ENCODE measurements around the gene MAPKAPK2. TPM values are rescaled to one million over a fixed set of nuclear protein-coding genes. Genes with fewer than 3 reads are reported as not detected.

Gene MAPKAPK2
- total and polyA plus RNA-seq, 2 experiments from 2014 or later: 12.8 to 39.4 TPM

GRCh38 chr1:206654828-206655227 lies 29.9 kb upstream of the MAPKAPK2 start:
- H3K27ac ChIP-seq: no peak overlapping the region
- no peaks in the 10 kb centered on the region for H3K79me2 ChIP-seq
- TF ChIP-seq EZH2phosphoT487 (IDR thresholded peaks at IDR 0.05; ENCODE audit: low read depth, severe bottlenecking, unreplicated experiment): no peak
- no peak for TF ChIP-seq EZH2 (IDR thresholded peaks at IDR 0.05; ENCODE audit: borderline replicate concordance)
- TF ChIP-seq CTCF (IDR thresholded peaks at IDR 0.05; ENCODE audit: poor library complexity): no peak
- no peaks in the 10 kb centered on the region for H4K20me1 ChIP-seq (ENCODE audit: insufficient read depth, poor library complexity, severe bottlenecking)
- H3K4me1 ChIP-seq (ENCODE audit: insufficient read depth): no peaks in the 10 kb centered on the region
- H2AFZ ChIP-seq: no peak overlapping the region
- no peaks in the 10 kb centered on the region for H3K9me3 ChIP-seq (ENCODE audit: low read depth)
- 90% methylated on average over 2 of the region's 2 CpGs for WGBS (ENCODE audit: low lambda C conversion rate, missing lambda C conversion rate)
- no peak for DNase-seq (ENCODE audit: low spot score)
- no peaks in the 10 kb centered on the region for H3K27me3 ChIP-seq
- no peaks in the 10 kb centered on the region for H3K36me3 ChIP-seq (replicated peaks; ENCODE audit: insufficient read depth, low read depth)
- H3K9me2 ChIP-seq (replicated peaks; ENCODE audit: insufficient read depth): no peaks in the 10 kb centered on the region
- no peak overlapping the region for H3K4me3 ChIP-seq
- H3K4me2 ChIP-seq: no peak overlapping the region

DNA sequence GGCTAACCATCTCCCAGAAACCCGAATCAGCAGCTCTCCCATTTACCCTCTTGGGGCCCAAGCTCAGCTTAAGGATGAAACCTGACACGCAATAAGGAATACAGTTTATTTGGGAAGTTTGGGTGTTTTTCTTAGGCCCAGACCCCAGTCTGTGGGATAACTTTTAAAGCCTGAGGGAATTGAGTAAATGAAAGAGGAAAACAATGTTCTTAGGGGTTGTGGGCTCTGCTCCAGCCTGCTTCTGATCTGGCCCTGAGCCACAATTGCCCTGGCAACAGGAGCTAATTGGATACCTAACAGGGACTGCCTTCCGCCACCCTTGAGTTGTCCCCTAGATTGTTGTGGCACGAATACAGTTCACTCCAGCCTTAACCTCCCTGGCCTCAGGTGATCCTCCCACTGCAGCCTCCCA lies 29.2 kb upstream of the MAPKAPK2 start:
- no peaks in the 10 kb centered on the region for H3K36me3 ChIP-seq (replicated peaks; ENCODE audit: insufficient read depth, low read depth)
- WGBS (ENCODE audit: low lambda C conversion rate, missing lambda C conversion rate): 73% methylated on average over 4 of the region's 4 CpGs
- no peak overlapping the region for H3K4me2 ChIP-seq
- H3K27ac ChIP-seq: no peak overlapping the region
- H4K20me1 ChIP-seq (ENCODE audit: insufficient read depth, poor library complexity, severe bottlenecking): no peaks in the 10 kb centered on the region
- H3K27me3 ChIP-seq: no peaks in the 10 kb centered on the region
- no peaks in the 10 kb centered on the region for H3K9me3 ChIP-seq (ENCODE audit: low read depth)
- no peak overlapping the region for H2AFZ ChIP-seq
- no peak overlapping the region for H3K4me3 ChIP-seq
- no peak for DNase-seq (ENCODE audit: low spot score)
- no peak for TF ChIP-seq EZH2phosphoT487 (IDR thresholded peaks at IDR 0.05; ENCODE audit: low read depth, severe bottlenecking, unreplicated experiment)
- TF ChIP-seq CTCF (IDR thresholded peaks at IDR 0.05; ENCODE audit: poor library complexity): no peak
- TF ChIP-seq EZH2 (IDR thresholded peaks at IDR 0.05; ENCODE audit: borderline replicate concordance): no peak
- H3K9me2 ChIP-seq (replicated peaks; ENCODE audit: insufficient read depth): no peaks in the 10 kb centered on the region
- H3K4me1 ChIP-seq (ENCODE audit: insufficient read depth): no peaks in the 10 kb centered on the region
- no peaks in the 10 kb centered on the region for H3K79me2 ChIP-seq

DNA sequence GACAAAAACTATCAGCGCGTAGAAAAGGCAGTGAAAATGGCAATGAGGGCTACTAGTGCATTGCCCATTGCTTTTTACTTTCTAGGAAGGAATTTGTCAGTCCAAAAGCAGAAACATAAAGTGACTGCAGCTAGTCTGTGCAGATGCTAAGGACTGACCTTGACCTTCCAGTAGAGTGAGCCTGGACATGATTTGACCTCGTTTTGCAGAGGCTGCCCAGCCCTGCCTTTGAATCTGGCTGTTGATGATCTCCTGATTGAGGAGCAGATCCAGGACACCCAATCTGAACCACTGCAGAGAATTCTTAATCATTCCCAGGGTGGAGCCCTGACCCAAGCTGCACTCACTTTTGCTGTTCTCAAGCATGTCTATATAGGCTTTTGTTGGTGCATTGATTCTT lies 27.8 kb upstream of the MAPKAPK2 start:
- Histone ChIP-seq H3K4me3 (no peak overlapping the region), H4K20me1 (ENCODE audit: insufficient read depth, poor library complexity, severe bottlenecking) (no peaks in the 10 kb centered on the region), H3K4me1 (ENCODE audit: insufficient read depth) (no peaks in the 10 kb centered on the region), H2AFZ (no peak overlapping the region), H3K9me2 (replicated peaks; ENCODE audit: insufficient read depth) (no peaks in the 10 kb centered on the region), H3K4me2 (no peak overlapping the region), H3K79me2 (no peaks in the 10 kb centered on the region), H3K27me3 (peaks cover 5% of the 10 kb centered on the region), H3K27ac (no peak overlapping the region), H3K36me3 (replicated peaks; ENCODE audit: insufficient read depth, low read depth) (no peaks in the 10 kb centered on the region), H3K9me3 (ENCODE audit: low read depth) (no peaks in the 10 kb centered on the region)
- WGBS (ENCODE audit: low lambda C conversion rate, missing lambda C conversion rate): 88% methylated on average over 3 of the region's 3 CpGs
- DNase-seq (ENCODE audit: low spot score): no peak
- TF ChIP-seq CTCF (IDR thresholded peaks at IDR 0.05; ENCODE audit: poor library complexity) (no peak), EZH2 (IDR thresholded peaks at IDR 0.05; ENCODE audit: borderline replicate concordance) (no peak), EZH2phosphoT487 (IDR thresholded peaks at IDR 0.05; ENCODE audit: low read depth, severe bottlenecking, unreplicated experiment) (no peak)

DNA sequence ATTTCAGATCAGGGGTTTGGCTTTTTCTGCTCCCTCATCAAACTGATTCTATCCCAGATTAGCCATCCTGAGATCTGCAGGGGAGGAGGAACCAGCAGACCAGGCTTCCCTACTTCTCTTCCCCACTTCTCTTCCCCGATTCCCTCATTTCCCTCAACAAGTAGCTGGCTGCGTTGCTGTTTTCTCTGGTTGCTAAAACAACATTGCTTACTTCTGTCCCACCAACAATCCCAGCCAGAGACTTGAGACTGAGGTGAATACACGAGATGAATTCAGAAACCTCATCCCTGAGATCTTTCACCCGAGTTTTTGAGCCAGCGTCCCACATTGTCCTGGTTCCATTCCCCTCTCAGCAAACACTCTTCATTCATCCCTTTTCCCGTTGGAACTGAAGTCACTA lies 27.0 kb upstream of the MAPKAPK2 start:
- no peak overlapping the region for H2AFZ ChIP-seq

More for the DNA sequence above, 27.0 kb upstream of the MAPKAPK2 start:
- Histone ChIP-seq H3K79me2 (no peaks in the 10 kb centered on the region), H3K9me2 (replicated peaks; ENCODE audit: insufficient read depth) (no peaks in the 10 kb centered on the region), H3K9me3 (ENCODE audit: low read depth) (no peaks in the 10 kb centered on the region), H3K27ac (no peak overlapping the region), H4K20me1 (ENCODE audit: insufficient read depth, poor library complexity, severe bottlenecking) (no peaks in the 10 kb centered on the region), H3K4me3 (no peak overlapping the region), H3K4me1 (ENCODE audit: insufficient read depth) (no peaks in the 10 kb centered on the region), H3K36me3 (replicated peaks; ENCODE audit: insufficient read depth, low read depth) (no peaks in the 10 kb centered on the region), H3K4me2 (no peak overlapping the region), H3K27me3 (peaks cover 9% of the 10 kb centered on the region)
- DNase-seq (ENCODE audit: low spot score): no peak
- no peak for TF ChIP-seq CTCF (IDR thresholded peaks at IDR 0.05; ENCODE audit: poor library complexity)
- no peak for TF ChIP-seq EZH2phosphoT487 (IDR thresholded peaks at IDR 0.05; ENCODE audit: low read depth, severe bottlenecking, unreplicated experiment)
- no peak for TF ChIP-seq EZH2 (IDR thresholded peaks at IDR 0.05; ENCODE audit: borderline replicate concordance)
- 72% methylated on average over 6 of the region's 6 CpGs for WGBS (ENCODE audit: low lambda C conversion rate, missing lambda C conversion rate)

Data from hepatocyte (in vitro differentiated cells).